K562 (cell line): ENCODE results near the gene RPS2. TPM values are rescaled to one million over a fixed set of nuclear protein-coding genes. Genes with fewer than 3 reads are reported as not detected.

ENCODE experiments used
- ATAC-seq: fragments of 200-7000 bp; cut with Tn5 transposase; 3 replicates; pipeline ENCODE4 v1.9.1; 2020; ENCODE audit warnings: moderate library complexity
- BruUV-seq: library from RNA; stranded (reverse); fragments of 400-500 nt; replicated peaks from 2 replicates; lab custom pipeline; 2021; lab: Mats Ljungman, UMichigan
- CTCF ChIA-PET: fragments of 300-600 bp; formaldehyde crosslinking; extraction: SDS; loops from one replicate; lab custom pipeline; 2021; ENCODE audit warnings: low intra/inter-chr PET ratio; lab: Yijun Ruan, JAX
- POLR2A ChIA-PET: fragments of 300-600, 350-650 bp; sonication (Branson Sonifier 250); formaldehyde crosslinking; extraction: SDS; loops from one replicate; lab custom pipeline; 2021; ENCODE audit warnings: antibody characterized with exemption, inconsistent platforms; lab: Yijun Ruan, JAX
- DNase-seq, 4 experiments: peaks; one replicate each; pipeline versions ENCODE4 v3.0.0 to v3.0.0-alpha.2; 2011 to 2018; ENCODE audit warnings: low spot score in 3 of 4, mixed read lengths in 3 of 4; ENCODE audit errors: extremely low read depth in 1 of 4
- FAIRE-seq: peaks from 2 replicates; lab custom pipeline; 2011; peaks lifted over from hg19 to GRCh38; lab: Jason Lieb, UNC
- H2AFZ ChIP-seq: 2 replicates; pipeline ENCODE4 v1.6.0; 2011; ENCODE audit warnings: low read depth, low read length, control low read depth, inconsistent platforms
- H3K27ac ChIP-seq: fragments of 200-600 bp; 3 replicates; pipeline ENCODE4 v1.8.0; 2011; ENCODE audit warnings: low read depth, mild to moderate bottlenecking, control low read depth, inconsistent platforms, low read length, moderate library complexity, mixed read lengths; ENCODE audit errors: extremely low read depth
- H3K27me3 ChIP-seq, 2 experiments: fragments of 300-600 bp in 1 of 2; 2 replicates in 1 of 2; 3 replicates in 1 of 2; pipeline versions ENCODE4 v1.6.0 to v1.8.0; 2011; ENCODE audit warnings: inconsistent platforms in 2 of 2, low read length in 2 of 2, mild to moderate bottlenecking in 1 of 2, mixed read lengths in 1 of 2, moderate library complexity in 1 of 2; ENCODE audit not compliant: control insufficient read depth in 2 of 2, insufficient read depth in 2 of 2
- H3K36me3 ChIP-seq: fragments of 300-600 bp; 3 replicates; pipeline ENCODE4 v1.8.0; 2011; ENCODE audit warnings: mild to moderate bottlenecking, low read length, inconsistent platforms; ENCODE audit not compliant: control insufficient read depth, insufficient read depth
- H3K4me1 ChIP-seq, 2 experiments: fragments of 200-600 bp in 1 of 2; replicated peaks in 1 of 2; 2 replicates in 1 of 2; 3 replicates in 1 of 2; pipeline versions ENCODE4 v1.5.1 to v1.8.0; 2011; ENCODE audit warnings: inconsistent platforms in 2 of 2, low read length in 2 of 2, mild to moderate bottlenecking in 1 of 2, mixed read lengths in 1 of 2, moderate library complexity in 1 of 2; ENCODE audit not compliant: control insufficient read depth in 2 of 2, insufficient read depth in 2 of 2
- H3K4me2 ChIP-seq: 2 replicates; pipeline ENCODE4 v1.6.1; 2011; ENCODE audit warnings: low read length, control low read depth, inconsistent platforms, mixed read lengths; ENCODE audit not compliant: insufficient read depth
- H3K4me3 ChIP-seq: fragments of 200-600 bp; sonication (generic), shearing (Covaris generic); 2 replicates; pipeline ENCODE4 v1.5.1; 2016; ENCODE audit warnings: control low read depth, inconsistent platforms
- H3K79me2 ChIP-seq: fragments of 200-600 bp; 3 replicates; pipeline ENCODE4 v1.8.0; 2011; ENCODE audit warnings: low read length, inconsistent platforms; ENCODE audit not compliant: control insufficient read depth, insufficient read depth
- H3K9ac ChIP-seq, 2 experiments: 2 replicates each; pipeline versions ENCODE4 v1.6.0 to v1.6.1; 2011; ENCODE audit warnings: low read depth in 2 of 2, low read length in 2 of 2, control low read depth in 1 of 2, inconsistent platforms in 1 of 2, mild to moderate bottlenecking in 1 of 2, mixed read lengths in 1 of 2; ENCODE audit not compliant: insufficient read depth in 1 of 2
- H3K9me1 ChIP-seq: one replicate; pipeline ENCODE4 v1.6.0; 2011; ENCODE audit warnings: inconsistent platforms, mild to moderate bottlenecking, low read length, moderate library complexity; ENCODE audit not compliant: control insufficient read depth, insufficient read depth
- H3K9me3 ChIP-seq: replicated peaks from 2 replicates; pipeline ENCODE4 v1.5.1; 2011; ENCODE audit warnings: low read depth, low read length, inconsistent platforms; ENCODE audit not compliant: control insufficient read depth, insufficient read depth
- H4K20me1 ChIP-seq: replicated peaks from 2 replicates; pipeline ENCODE4 v1.6.1; 2011; ENCODE audit warnings: low read length, inconsistent platforms, mixed read lengths; ENCODE audit not compliant: control insufficient read depth, insufficient read depth
- BCOR ChIP-seq: fragments of 450-650 bp; IDR thresholded peaks from 2 replicates; pipeline ENCODE4 v1.6.1; 2016
- SMARCC2 ChIP-seq: fragments of 450-650 bp; IDR thresholded peaks from 2 replicates; pipeline ENCODE4 v1.6.1; 2017; ENCODE audit warnings: antibody characterized with exemption, moderate library complexity, mild to moderate bottlenecking, low read depth
- ZEB2 ChIP-seq: fragments of 450-650 bp; IDR thresholded peaks from 2 replicates; pipeline ENCODE4 v1.6.1; 2016
- ZNF146 ChIP-seq: IDR thresholded peaks from one replicate; pipeline ENCODE4 v1.6.1; 2018; ENCODE audit warnings: missing compliant biosample characterization; ENCODE audit not compliant: unreplicated experiment
- WGBS: fragments of 100-300 bp; shearing (Covaris generic); methylation state at CpG from one replicate; pipeline ENCODE4 v1.1.6; 2016; ENCODE audit warnings: low coverage, mixed read lengths; ENCODE audit not compliant: insufficient coverage; ENCODE audit errors: missing lambda C conversion rate; 5-methylcytosine and 5-hydroxymethylcytosine counted together
- in situ Hi-C: fragments of 300-500 bp; cut with MboI; formaldehyde crosslinking; loops from 4 replicates; pipeline ENCODE4 v1.15.0; 2018; ENCODE audit warnings: inconsistent platforms, mixed read lengths
- intact Hi-C: fragments of 100-400 bp; cut with micrococcal nuclease; formaldehyde crosslinking; loops from 2 replicates; pipeline ENCODE4 v1.14.2; 2022
- polyA plus RNA-seq, 8 experiments: library from polyadenylated mRNA; depleted of rRNA in 4 of 8; stranded (reverse) in 5 of 8; unstranded in 3 of 8; fragments of >200 nt; fragmentation: Nextera tagmentation in 2 of 8; fragmentation: Illumina TruSeq in 1 of 8; extraction: Ambion mirVana in 2 of 8; extraction: Trizol in 1 of 8; gene quantifications; 2 replicates each; pipeline versions ENCODE4 v1.2.1 to v1.2.3, GENCODE V29; 2011 to 2014; ENCODE audit warnings: inconsistent platforms in 1 of 8, missing spikeins in 1 of 8
- total RNA-seq, 7 experiments: library from RNA; depleted of rRNA in 6 of 7; stranded (reverse); fragments of >200 nt in 6 of 7; fragmentation: Illumina TruSeq in 2 of 7; extraction: Trizol in 2 of 7; gene quantifications; 2 replicates each; pipeline versions ENCODE4 v1.2.1 to v1.2.3, GENCODE V29; 2011 to 2021; ENCODE audit warnings: low replicate concordance in 1 of 7
- TF ChIP-seq, protein P1 (sequence below): fragments of 250-450 bp; sonication (Bioruptor Pico); IDR thresholded peaks from 2 replicates; pipeline ENCODE4 v1.5.0; 2021

RPS2 gene
- total and polyA plus RNA-seq, 9 of the 15 experiments (the other 6 are each of a cell fraction or from before 2014, with no cell fraction given) = 834 to 4,794 (median 3,793) TPM

DNA sequence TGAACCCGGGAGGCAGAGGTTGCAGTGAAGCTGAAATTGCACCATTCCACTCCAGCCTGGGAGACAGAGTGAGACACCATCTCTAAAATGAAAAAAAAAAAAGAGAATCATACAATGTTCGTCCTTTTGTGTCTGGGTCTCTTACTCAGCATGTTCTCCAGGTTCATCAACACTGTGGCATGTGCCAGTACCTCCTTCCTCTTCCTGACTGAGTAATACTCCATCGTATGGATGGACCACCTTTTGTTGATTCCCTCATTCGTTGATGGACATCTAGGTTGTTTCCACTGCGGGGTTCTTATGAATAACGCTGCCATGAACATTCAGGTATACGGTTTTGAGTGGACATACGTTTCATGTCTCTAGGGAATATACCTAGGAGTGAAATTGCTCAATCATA lies 42.3 kb downstream of the RPS2 start:
- H3K36me3 ChIP-seq = no peaks in the 10 kb centered on the region
- H3K4me3 ChIP-seq = no peak overlapping the region
- no peak overlapping the region for H3K27ac ChIP-seq
- peaks cover 9 to 24% of the 10 kb centered on the region in 2 experiments; a peak in 3 of 5 replicates for H3K27me3 ChIP-seq
- no peaks in the 10 kb centered on the region for H3K79me2 ChIP-seq
- in situ Hi-C loops (no loop called here), intact Hi-C loops (no loop called here)
- no peaks in the 10 kb centered on the region for H3K9me1 ChIP-seq
- H4K20me1 ChIP-seq = 0 out of 2 replicates have a peak, but pooled peaks cover 11% of the 10 kb centered on the region
- no TSS peak for BruUV-seq
- POLR2A ChIA-PET = no interaction called here
- peaks cover 12 to 57% of the 10 kb centered on the region in 2 experiments; a peak in 4 of 5 replicates for H3K4me1 ChIP-seq
- H2AFZ ChIP-seq = no peak overlapping the region
- no peak overlapping the region for H3K9ac ChIP-seq
- no peaks in the 10 kb centered on the region for H3K9me3 ChIP-seq
- ATAC-seq (no peak), DNase-seq (no peak), FAIRE-seq (no peak)
- no peak for TF ChIP-seq ZEB2
- TF ChIP-seq ZNF146 (CRISPR knock-in tag) = peak; percentile 93
- TF ChIP-seq BCOR = peak; percentile 30; the same call in 1 of the 2 replicates
- TF ChIP-seq, protein P1, sequence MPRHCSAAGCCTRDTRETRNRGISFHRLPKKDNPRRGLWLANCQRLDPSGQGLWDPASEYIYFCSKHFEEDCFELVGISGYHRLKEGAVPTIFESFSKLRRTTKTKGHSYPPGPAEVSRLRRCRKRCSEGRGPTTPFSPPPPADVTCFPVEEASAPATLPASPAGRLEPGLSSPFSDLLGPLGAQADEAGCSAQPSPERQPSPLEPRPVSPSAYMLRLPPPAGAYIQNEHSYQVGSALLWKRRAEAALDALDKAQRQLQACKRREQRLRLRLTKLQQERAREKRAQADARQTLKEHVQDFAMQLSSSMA (CRISPR knock-in tag) = no peak
- TF ChIP-seq SMARCC2 = no peak
- 9% methylated on average over 8 of the region's 8 CpGs for WGBS
- CTCF ChIA-PET = no interaction called here
- H3K4me2 ChIP-seq = no peak overlapping the region
